ENCODE measurements around the gene PNPLA7. TPM values are rescaled to one million over a fixed set of nuclear protein-coding genes. Genes with fewer than 3 reads are reported as not detected.
A peak's percentile ranks its signal among the peaks of the same experiment; 100 is the strongest.
"Not testable (repeated sequence)": the region's sequence is repeated elsewhere in the genome, so short reads cannot be mapped to it uniquely, and the experiment has no call there.

The PNPLA7 gene
- total and polyA plus RNA-seq, 4 donors, result 0.75 to 6.5 (median 2.1) TPM

- Histone ChIP-seq H3K9me3 (ENCODE audit: control insufficient read depth in 4 of 4, low read length in 3 of 4) (no peaks in the 10 kb centered on the region), H3K9ac (ENCODE audit: low read depth in 1 of 2, low read length in 2 of 2) (peak within 1 kb of the TSS; percentile 19 to 81), H3K4me3 (ENCODE audit: low read depth in 1 of 3, low read length in 3 of 3) (peak within 1 kb of the TSS; percentile 73 to 94 (median 92)), H3K4me1 (ENCODE audit: control insufficient read depth in 4 of 4, insufficient read depth in 4 of 4, low read length in 3 of 4) (peaks cover 11 to 54% (median 26%) of the 10 kb centered on the region in 4 donors), H3K27me3 (ENCODE audit: control insufficient read depth in 4 of 4, insufficient read depth in 4 of 4, low read length in 3 of 4) (no peaks in the 10 kb centered on the region), H3K36me3 (ENCODE audit: control insufficient read depth in 4 of 4, insufficient read depth in 3 of 4, low read depth in 1 of 4, low read length in 3 of 4) (peaks cover 0 to 19% (median 6%) of the 10 kb centered on the region in 4 donors), H3K27ac (ENCODE audit: low read depth in 1 of 2, low read length in 2 of 2) (peak within 1 kb of the TSS; percentile 68 to 75)
- TF ChIP-seq GABPA (IDR thresholded peaks at IDR 0.05 in 1 of 2, conservative IDR thresholded peaks at IDR 0.05 in 1 of 2), result peak in 1 of 2 donors; percentile 31
- peak; percentile 36 for TF ChIP-seq CTCF (IDR thresholded peaks at IDR 0.05; ENCODE audit: low read depth, low read length, missing input control)
- TF ChIP-seq SP1 (IDR thresholded peaks at IDR 0.05), result peak; percentile 60
- TF ChIP-seq RAD21 (IDR thresholded peaks at IDR 0.05), result peak in 1 of 2 donors; percentile 15
- TF ChIP-seq MAX (IDR thresholded peaks at IDR 0.05), result no peak
- TF ChIP-seq RXRA (IDR thresholded peaks at IDR 0.05), result no peak
- TF ChIP-seq HNF4A (conservative IDR thresholded peaks at IDR 0.05), result no peak
- TF ChIP-seq TAF1 (conservative IDR thresholded peaks at IDR 0.05), result no peak
- WGBS, result under 1% methylated on average over 106 of the region's 106 CpGs
- peak; percentile 91 for DNase-seq (ENCODE audit: low spot score)
Observed at GRCh38 chr9:137551264-137552021, 1.2 kb upstream of the PNPLA7 start, which contains the start of gene MRPL41. Gene MRPL41 (plus strand): TSS chr9:137551879. CDS start chr9:137552082, 203 bp downstream.

- not testable (repeated sequence) for H3K9me3 ChIP-seq (ENCODE audit: control insufficient read depth in 4 of 4, low read length in 3 of 4); DNase-seq (ENCODE audit: low spot score); H3K9ac ChIP-seq (ENCODE audit: low read depth in 1 of 2, low read length in 2 of 2); H3K27me3 ChIP-seq (ENCODE audit: control insufficient read depth in 4 of 4, insufficient read depth in 4 of 4, low read length in 3 of 4)
- WGBS, result under 1% methylated on average over 17 of the region's 17 CpGs
- H3K4me3 ChIP-seq (ENCODE audit: low read depth in 1 of 3, low read length in 3 of 3), result peak overlapping the region in 2 of 3 donors; percentile 62 to 94
- peaks cover 11 to 48% (median 26%) of the 10 kb centered on the region in 4 donors for H3K4me1 ChIP-seq (ENCODE audit: control insufficient read depth in 4 of 4, insufficient read depth in 4 of 4, low read length in 3 of 4)
- peaks cover 0 to 14% (median 4%) of the 10 kb centered on the region in 4 donors for H3K36me3 ChIP-seq (ENCODE audit: control insufficient read depth in 4 of 4, insufficient read depth in 3 of 4, low read depth in 1 of 4, low read length in 3 of 4)
- H3K27ac ChIP-seq (ENCODE audit: low read depth in 1 of 2, low read length in 2 of 2), result peak overlapping the region; percentile 60 to 68
Observed at GRCh38 chr9:137550958-137551263, 709 bp upstream of the PNPLA7 start.

- peaks cover 0 to 4% (median 1%) of the 10 kb centered on the region in 4 donors for H3K36me3 ChIP-seq (ENCODE audit: control insufficient read depth in 4 of 4, insufficient read depth in 3 of 4, low read depth in 1 of 4, low read length in 3 of 4)
- H3K27me3 ChIP-seq (ENCODE audit: control insufficient read depth in 4 of 4, insufficient read depth in 4 of 4, low read length in 3 of 4), result no peaks in the 10 kb centered on the region
- H3K4me1 ChIP-seq (ENCODE audit: control insufficient read depth in 4 of 4, insufficient read depth in 4 of 4, low read length in 3 of 4), result peaks cover 11 to 41% (median 24%) of the 10 kb centered on the region in 4 donors
- 94% methylated on average over 23 of the region's 23 CpGs for WGBS
- H3K9me3 ChIP-seq (ENCODE audit: control insufficient read depth in 4 of 4, low read length in 3 of 4), result no peaks in the 10 kb centered on the region
- H3K4me3 ChIP-seq (ENCODE audit: low read depth in 1 of 3, low read length in 3 of 3), result no peak overlapping the region
- DNase-seq (ENCODE audit: low spot score), result no peak
- no peak overlapping the region for H3K9ac ChIP-seq (ENCODE audit: low read depth in 1 of 2, low read length in 2 of 2)
- H3K27ac ChIP-seq (ENCODE audit: low read depth in 1 of 2, low read length in 2 of 2), result no peak overlapping the region
- TF ChIP-seq FOXA2 (IDR thresholded peaks at IDR 0.05) (no peak), RAD21 (IDR thresholded peaks at IDR 0.05) (no peak), RXRA (IDR thresholded peaks at IDR 0.05) (no peak), HNF4G (IDR thresholded peaks at IDR 0.05) (no peak), CTCF (IDR thresholded peaks at IDR 0.05; ENCODE audit: low read depth, low read length, missing input control) (no peak), GABPA (IDR thresholded peaks at IDR 0.05 in 1 of 2, conservative IDR thresholded peaks at IDR 0.05 in 1 of 2) (no peak), REST (IDR thresholded peaks at IDR 0.05) (no peak), SP1 (IDR thresholded peaks at IDR 0.05) (no peak), ATF3 (IDR thresholded peaks at IDR 0.05) (no peak), EGR1 (IDR thresholded peaks at IDR 0.05; ENCODE audit: low read depth in 2 of 2) (no peak)
Observed at GRCh38 chr9:137547687-137548543, 2.3 kb downstream of the PNPLA7 start.
